GM12892 (cell line): ENCODE results near the gene ZNRF3.

Source experiments
- DNase-seq: peaks from one replicate; pipeline ENCODE4 v3.0.0; 2011; ENCODE audit not compliant: insufficient read length
- FAIRE-seq: peaks from 2 replicates; lab custom pipeline; 2011; peaks lifted over from hg19 to GRCh38; lab: Jason Lieb, UNC
- POLR2A ChIP-seq: IDR thresholded peaks from 2 replicates; pipeline ENCODE4 v1.6.1; 2011; ENCODE audit warnings: low read depth, low read length, control low read depth
- POLR2AphosphoS5 ChIP-seq: IDR thresholded peaks from 2 replicates; pipeline ENCODE4 v1.6.1; 2011; ENCODE audit warnings: low read depth, low read length, control low read depth
- TAF1 ChIP-seq: IDR thresholded peaks from 2 replicates; pipeline ENCODE4 v1.6.1; 2011; ENCODE audit warnings: low read depth, mild to moderate bottlenecking, control low read depth, low read length, borderline replicate concordance

Gene ZNRF3

DNA sequence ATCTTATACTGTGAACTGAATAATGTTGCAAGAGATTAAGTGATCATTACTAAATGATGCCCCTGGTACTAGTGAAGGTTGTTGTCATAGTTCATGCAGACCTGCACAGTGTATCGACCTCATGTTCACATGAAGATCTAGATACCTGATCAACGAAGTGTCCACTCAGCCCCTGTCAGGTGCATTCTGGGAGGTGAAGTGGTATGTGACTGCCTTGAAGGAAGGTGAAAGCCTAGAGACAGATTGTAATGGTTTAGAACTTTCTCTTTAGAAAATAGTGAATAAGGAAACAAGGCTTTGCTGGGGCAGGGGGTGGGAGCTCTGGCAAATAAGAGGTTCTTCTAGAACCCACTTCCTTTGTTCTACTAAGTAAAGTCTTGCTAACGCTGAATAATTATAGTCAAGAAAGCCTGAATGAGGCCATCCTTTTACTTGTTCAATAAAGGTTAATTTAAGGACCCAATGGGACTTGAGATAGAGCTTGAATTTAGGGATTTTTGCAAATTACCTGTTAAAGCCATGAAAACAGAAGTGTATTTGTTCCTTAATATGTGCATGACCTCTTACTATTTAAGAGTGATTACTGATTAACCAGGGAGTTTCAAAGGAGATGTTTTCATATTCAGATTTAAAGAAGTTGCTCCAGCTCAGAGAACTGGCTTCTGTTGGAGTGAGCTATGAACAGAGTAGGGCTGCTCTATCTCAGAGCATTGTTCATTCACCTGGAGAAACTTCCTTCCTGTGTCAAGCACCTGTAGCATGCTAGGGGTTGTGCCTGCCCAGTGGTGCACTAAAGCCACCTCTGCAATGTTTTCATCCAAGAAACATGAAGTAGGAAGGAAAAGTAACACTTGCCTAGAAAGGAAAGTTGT is 132.9 kb downstream of the ZNRF3 start:
- FAIRE-seq (no peak), DNase-seq (no peak)
- no peak for TF ChIP-seq POLR2A
- TF ChIP-seq POLR2AphosphoS5, result no peak
- TF ChIP-seq TAF1, result no peak

DNA sequence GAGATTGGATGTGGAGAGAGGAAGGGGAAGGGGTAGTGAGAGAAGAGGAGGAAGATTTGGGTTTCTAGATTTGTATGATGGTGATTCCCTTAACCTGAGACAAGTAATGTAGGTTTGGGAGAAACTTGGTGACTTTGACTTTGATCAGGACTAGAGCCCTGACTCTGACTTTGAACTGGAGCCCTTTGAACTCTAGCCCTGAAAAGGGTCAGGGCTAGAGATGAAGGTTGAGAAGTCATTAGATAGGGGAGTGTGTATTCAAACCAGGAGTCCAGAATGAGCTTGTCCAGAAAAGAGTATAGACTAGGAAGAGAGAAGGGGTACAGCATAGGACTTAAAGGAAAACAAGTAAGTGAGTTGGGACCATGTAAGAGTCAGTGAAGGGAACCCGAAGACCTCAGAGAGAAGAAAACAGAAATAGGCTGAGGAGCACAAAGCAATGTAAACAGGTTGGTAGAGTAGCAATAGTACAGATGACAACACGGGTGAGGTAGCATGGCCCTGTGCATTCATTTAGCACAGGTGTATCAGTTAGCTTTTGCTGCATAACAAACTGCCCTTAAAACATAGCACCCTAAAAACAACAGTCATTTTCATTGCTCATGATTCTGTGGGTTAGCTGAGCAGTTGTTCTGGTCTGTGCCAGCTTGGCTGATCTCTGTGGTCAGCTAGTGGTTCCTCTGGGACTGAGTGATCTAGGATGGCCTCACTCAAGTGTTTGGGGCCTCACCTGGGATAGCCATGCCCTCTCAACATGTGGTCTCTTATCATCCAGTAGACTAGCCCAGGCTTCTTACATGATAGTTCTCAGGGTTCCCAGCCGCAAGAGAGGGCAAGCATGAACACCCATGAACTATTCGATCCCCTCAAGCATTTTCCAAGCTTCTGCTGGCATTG is 135.2 kb downstream of the ZNRF3 start:
- FAIRE-seq (no peak), DNase-seq (no peak)
- TF ChIP-seq POLR2AphosphoS5 (no peak), POLR2A (no peak), TAF1 (no peak)

DNA sequence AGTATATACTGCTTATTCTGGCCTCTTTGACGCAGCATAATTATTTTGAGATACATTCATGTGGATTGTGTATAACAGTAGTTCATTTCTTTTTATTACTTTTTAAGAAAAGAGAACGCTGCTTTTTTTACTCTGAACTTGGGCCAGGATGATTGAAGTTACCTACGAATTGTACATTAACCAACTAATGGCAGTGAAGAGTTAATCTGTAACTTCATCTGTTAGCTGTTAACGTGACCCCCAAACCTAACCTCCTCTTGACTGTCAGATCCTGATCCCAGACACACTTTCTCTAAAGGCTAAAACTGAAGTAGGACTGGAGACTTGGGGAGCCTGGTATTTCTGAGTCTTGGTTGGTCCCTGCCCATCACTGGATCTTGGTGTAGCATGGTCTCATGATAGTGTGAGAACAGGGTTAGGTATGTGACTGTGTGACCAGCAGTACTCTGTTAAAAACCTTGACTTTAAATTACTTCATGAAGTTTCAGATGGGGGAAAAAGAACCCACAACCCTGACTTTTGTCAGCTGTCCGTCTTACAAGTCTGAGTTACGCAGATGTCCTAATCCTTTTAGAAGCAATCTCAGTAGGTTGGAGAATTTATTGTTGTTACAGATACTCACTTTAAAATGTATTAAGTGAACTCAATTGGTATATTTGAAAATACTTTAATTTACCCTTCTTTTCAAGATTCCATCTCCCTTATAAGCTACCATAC is 138.9 kb downstream of the ZNRF3 start:
- TF ChIP-seq TAF1 (no peak), POLR2AphosphoS5 (no peak), POLR2A (no peak)
- no peak for DNase-seq
- no peak for FAIRE-seq

DNA sequence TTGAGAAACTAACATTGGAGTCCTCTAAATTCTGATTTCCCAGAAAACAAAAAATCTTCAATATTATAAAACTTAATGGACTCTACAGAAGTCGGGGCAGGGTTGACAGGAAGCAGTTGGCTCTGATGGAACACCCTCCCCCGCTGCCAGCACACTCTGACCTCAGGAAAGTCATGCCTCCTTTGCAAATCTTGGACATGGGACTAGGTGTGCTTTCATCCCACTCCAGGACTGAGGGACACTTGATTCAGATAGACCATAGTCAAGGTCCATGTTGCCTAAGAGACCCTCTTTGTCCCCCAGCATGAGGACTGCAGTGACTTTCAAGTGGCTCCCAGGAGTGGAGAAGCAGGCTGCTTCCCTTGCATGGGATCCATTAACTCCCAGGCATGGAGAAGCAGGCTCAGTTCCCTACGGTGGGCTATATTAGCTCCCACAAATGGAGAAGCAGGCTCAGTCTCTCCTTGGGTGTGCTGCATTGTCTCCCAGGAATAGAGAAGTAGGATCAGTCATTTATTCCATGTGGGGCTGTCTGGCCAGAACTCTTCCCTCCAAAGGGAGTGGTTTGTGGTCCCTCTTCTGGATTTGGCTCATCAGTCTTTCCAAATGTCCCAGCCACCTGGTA is 139.9 kb downstream of the ZNRF3 start:
- TF ChIP-seq POLR2AphosphoS5 (no peak), POLR2A (no peak), TAF1 (no peak)
- no peak for DNase-seq
- FAIRE-seq, result no peak

DNA sequence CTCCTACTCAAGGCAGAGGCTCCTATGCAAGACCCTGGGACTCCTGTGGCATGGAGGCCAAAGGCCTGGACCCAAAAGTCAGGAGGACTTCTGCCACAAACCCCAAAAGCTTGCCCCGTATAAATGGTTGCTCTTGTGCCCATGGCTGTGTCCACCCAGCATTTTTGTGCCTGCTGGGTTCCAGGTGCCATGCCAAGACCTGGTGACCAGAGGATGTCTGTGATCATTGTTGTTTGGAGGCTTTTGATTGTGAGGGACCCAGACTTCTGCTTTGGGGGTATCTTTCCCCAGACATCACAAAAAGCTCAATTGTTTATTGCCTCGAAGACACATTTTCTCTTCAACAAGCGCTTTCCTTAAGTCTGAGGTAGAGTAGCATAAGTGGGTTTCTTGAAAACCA is 143.2 kb downstream of the ZNRF3 start:
- no peak for TF ChIP-seq TAF1
- TF ChIP-seq POLR2A, result no peak
- no peak for TF ChIP-seq POLR2AphosphoS5
- DNase-seq (no peak), FAIRE-seq (no peak)

DNA sequence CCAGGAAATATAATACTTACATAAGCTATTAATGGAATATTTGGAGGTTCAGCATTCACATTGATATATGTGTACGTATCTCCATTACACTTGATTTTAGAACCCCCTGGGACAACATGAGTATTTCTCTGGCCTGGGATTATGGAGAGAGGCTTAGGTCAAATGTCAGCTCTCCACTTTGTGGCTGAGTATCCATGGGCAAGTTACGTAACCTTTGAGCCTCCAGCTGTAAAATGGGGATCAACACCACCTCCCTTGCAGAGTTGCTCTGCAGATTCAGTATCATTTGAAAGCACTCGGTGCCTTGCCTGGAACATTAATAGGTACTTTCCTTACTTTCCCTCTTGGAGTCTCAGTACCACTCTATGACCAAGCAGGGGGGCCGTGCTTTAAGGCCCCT is 145.1 kb downstream of the ZNRF3 start:
- TF ChIP-seq TAF1, result no peak
- TF ChIP-seq POLR2AphosphoS5, result no peak
- TF ChIP-seq POLR2A, result no peak
- DNase-seq (no peak), FAIRE-seq (no peak)

GRCh38 chr22:29029202-29030000 is 146.0 kb downstream of the ZNRF3 start:
- TF ChIP-seq POLR2AphosphoS5 (no peak), POLR2A (no peak), TAF1 (no peak)
- FAIRE-seq, result no peak
- DNase-seq, result no peak

GRCh38 chr22:29030016-29030617 is 146.7 kb downstream of the ZNRF3 start:
- FAIRE-seq (no peak), DNase-seq (no peak)
- TF ChIP-seq POLR2AphosphoS5, result no peak
- TF ChIP-seq TAF1, result no peak
- no peak for TF ChIP-seq POLR2A

GRCh38 chr22:29030618-29031226 is 147.3 kb downstream of the ZNRF3 start:
- DNase-seq (no peak), FAIRE-seq (no peak)
- TF ChIP-seq TAF1 (no peak), POLR2A (no peak), POLR2AphosphoS5 (no peak)
